Urinary bladder (tissue), 4 donors: ENCODE measurements around the gene CIRBP. TPM values are rescaled to one million over a fixed set of nuclear protein-coding genes. Genes with fewer than 3 reads are reported as not detected.
"Not testable (repeated sequence)": the region's sequence is repeated elsewhere in the genome, so short reads cannot be mapped to it uniquely, and the experiment has no call there.

ENCODE experiments used
- DNase-seq: peaks from one replicate; pipeline ENCODE4 v3.0.0-alpha.2; 2015; ENCODE audit errors: extremely low spot score
- H3K27ac ChIP-seq: one replicate; pipeline ENCODE4 v1.5.1; 2013; ENCODE audit warnings: low read depth, mild to moderate bottlenecking, moderate library complexity
- H3K36me3 ChIP-seq: one replicate; pipeline ENCODE4 v1.6.1; 2013; ENCODE audit warnings: mild to moderate bottlenecking, moderate library complexity; ENCODE audit not compliant: insufficient read depth
- H3K4me1 ChIP-seq: one replicate; pipeline ENCODE4 v1.6.1; 2013; ENCODE audit warnings: mild to moderate bottlenecking, moderate library complexity; ENCODE audit not compliant: insufficient read depth
- H3K4me3 ChIP-seq: one replicate; pipeline ENCODE4 v1.5.1; 2013; ENCODE audit warnings: low read depth, low read length
- WGBS: extraction: QIAGEN DNeasy Blood & Tissue Kit; methylation state at CpG from one replicate; pipeline ENCODE4 v1.1.7; 2013; 5-methylcytosine and 5-hydroxymethylcytosine counted together
- polyA plus RNA-seq: library from polyadenylated mRNA; stranded (reverse); fragments of 200-250 nt; gene quantifications from one replicate; pipeline ENCODE4 v1.2.3, GENCODE V29; 2013
- total RNA-seq: library from RNA; depleted of rRNA; stranded (reverse); fragments of >200 nt; gene quantifications from one replicate; pipeline ENCODE4 v1.2.3, GENCODE V29; 2014
- donor health status: healthy with polysubstance abuse.
- donor health status: healthy.

Gene CIRBP
- total and polyA plus RNA-seq, 2 donors: 267 to 536 TPM

DNA sequence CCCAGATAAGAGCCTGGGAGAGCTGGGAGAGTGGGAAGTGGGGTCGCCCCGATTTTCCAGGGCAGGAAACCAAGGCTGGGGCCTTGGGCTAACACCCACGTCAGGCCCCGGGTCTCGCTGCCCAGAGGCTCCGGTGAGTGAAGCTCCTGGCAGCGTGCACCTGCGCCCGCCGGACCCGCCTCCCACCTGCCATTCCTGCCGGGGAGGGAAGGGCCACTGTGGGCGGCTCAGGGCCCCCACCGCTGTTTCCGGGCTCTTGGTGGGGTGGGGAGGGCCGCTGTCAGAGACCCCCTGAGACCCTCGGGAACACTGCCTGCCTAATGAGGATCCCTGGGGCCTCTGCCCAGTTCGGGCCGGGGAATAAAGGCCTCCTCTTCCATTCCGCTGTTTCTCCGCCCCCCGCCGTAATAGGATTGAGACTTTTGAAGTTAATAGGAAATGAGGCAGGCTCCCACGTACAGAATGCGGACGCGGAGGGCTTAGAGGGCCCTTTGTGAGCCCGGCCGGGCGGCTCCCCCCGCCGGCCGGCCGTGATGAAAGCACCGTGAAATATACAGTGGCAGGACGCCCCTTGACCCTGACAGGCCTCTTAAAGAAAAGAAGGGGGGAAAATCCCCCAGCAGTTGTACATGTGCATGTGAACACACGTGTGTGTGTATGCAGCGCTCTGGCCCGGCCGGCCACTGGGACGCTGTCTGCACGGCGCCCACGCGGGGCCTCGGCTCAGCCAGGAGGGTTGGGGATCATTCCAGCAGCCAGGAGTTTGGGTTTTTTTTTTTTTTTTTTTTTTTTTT, 49.7 kb downstream of the CIRBP start:
- Histone ChIP-seq H3K4me1 (peaks cover 1% of the 10 kb centered on the region), H3K27ac (no peak overlapping the region), H3K36me3 (no peaks in the 10 kb centered on the region), H3K4me3 (no peak overlapping the region)
- no peak for DNase-seq
- WGBS: 29% methylated on average over 46 of the region's 46 CpGs

DNA sequence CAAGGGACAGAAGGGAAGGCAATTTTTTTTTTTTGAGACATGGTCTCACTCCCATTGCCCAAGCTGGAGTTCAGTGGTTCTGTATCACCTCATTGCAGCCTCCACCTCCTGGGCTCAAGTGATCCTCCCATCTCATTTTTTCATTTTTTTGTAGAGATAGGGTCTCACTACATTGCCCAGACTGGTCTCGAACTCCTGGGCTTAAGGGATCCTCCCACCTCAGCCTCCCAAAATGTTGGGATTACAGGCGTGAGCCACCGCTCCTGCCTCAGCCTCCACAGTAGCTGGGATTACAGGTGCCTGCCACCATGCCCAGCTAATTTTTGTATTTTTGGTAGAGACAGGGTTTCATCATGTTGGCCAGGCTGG, 51.1 kb downstream of the CIRBP start:
- not testable (repeated sequence) for DNase-seq, H3K27ac ChIP-seq, H3K36me3 ChIP-seq, H3K4me3 ChIP-seq, H3K4me1 ChIP-seq
- 92% methylated on average over 3 of the region's 3 CpGs for WGBS

DNA sequence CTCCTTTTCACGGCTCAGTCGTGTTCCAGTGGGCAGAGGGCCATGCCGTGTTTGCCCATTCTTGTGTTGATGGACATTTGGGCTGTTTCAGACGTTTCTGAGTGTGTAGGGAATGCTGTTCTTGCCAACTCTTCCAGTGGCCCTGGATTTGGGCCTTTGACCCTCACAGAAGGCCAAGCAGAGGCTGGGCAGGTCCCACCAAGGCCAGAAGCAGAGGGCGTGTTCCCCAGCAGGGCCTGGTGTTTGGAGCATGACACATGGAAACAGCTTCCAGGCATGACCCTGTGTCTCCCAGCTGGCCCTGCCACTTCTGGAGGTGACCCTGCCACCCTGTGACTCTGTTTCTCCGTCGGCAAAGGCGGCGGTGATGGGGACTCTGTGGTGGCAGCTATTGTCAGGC, 52.4 kb downstream of the CIRBP start:
- no peak overlapping the region for H3K27ac ChIP-seq
- no peak overlapping the region for H3K4me3 ChIP-seq
- no peak for DNase-seq
- 84% methylated on average over 9 of the region's 9 CpGs for WGBS
- H3K36me3 ChIP-seq: no peaks in the 10 kb centered on the region
- H3K4me1 ChIP-seq: no peaks in the 10 kb centered on the region

- Histone ChIP-seq H3K27ac (no peak overlapping the region), H3K36me3 (no peaks in the 10 kb centered on the region), H3K4me3 (no peak overlapping the region), H3K4me1 (no peaks in the 10 kb centered on the region)
- WGBS: 90% methylated on average over 16 of the region's 16 CpGs
- DNase-seq: no peak
Observed at GRCh38 chr19:1322198-1322981, 53.3 kb downstream of the CIRBP start.

DNA sequence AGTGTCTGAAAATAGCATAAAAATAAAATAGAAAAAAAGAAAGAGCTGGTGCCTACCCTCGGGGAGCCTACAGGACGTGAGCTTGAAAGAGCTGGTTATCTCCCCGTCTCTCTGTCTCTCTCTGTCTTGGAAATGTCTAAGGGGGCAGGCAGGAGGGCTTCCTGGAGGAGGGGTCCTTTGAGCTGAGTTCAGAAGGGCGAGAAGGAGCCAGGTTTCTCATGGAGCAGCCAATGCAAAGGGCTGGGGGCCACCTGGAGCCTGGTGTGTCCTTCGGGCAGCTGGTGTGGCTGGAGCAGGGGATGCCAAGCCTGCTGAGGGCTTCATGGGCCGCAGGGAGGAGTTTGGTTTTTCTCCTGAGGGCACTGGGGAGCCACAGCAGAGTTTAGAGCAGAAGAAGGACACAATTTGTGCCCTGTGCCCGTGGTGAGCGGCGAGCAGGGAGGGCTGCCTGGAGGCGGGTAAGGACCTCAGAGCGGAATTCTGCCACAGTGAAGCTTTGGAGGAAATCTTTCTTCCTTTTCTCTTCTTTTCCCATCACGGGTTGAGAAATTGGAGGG, 55.2 kb downstream of the CIRBP start:
- H3K4me1 ChIP-seq: no peaks in the 10 kb centered on the region
- peak overlapping the region; percentile 17 for H3K4me3 ChIP-seq
- H3K27ac ChIP-seq: no peak overlapping the region
- DNase-seq: no peak
- WGBS: 84% methylated on average over 12 of the region's 12 CpGs
- no peaks in the 10 kb centered on the region for H3K36me3 ChIP-seq

Other genes with a start within 250 kb of the CIRBP start
- gene TMEM259, start 248.2 kb upstream of the CIRBP start, total RNA-seq: 34.5 TPM
- 159 TPM for gene TMEM259, start 248.2 kb upstream of the CIRBP start, polyA plus RNA-seq
- not detected for gene RNU6-2, start 247.8 kb upstream of the CIRBP start, total RNA-seq
- gene RNU6-2, start 247.8 kb upstream of the CIRBP start, polyA plus RNA-seq: not detected
- gene CNN2, start 242.7 kb upstream of the CIRBP start, total RNA-seq: 73.3 TPM
- 97.1 TPM for gene CNN2, start 242.7 kb upstream of the CIRBP start, polyA plus RNA-seq
- gene ABCA7, start 229.2 kb upstream of the CIRBP start, total RNA-seq: 1.9 TPM
- gene ABCA7, start 229.2 kb upstream of the CIRBP start, polyA plus RNA-seq: 5.9 TPM
- 5.7 TPM for gene ARHGAP45, start 202.2 kb upstream of the CIRBP start, total RNA-seq
- gene ARHGAP45, start 202.2 kb upstream of the CIRBP start, polyA plus RNA-seq: 12.0 TPM
- 35.2 TPM for gene POLR2E, start 174.0 kb upstream of the CIRBP start, total RNA-seq
- 255 TPM for gene POLR2E, start 174.0 kb upstream of the CIRBP start, polyA plus RNA-seq
- 71.3 TPM for gene GPX4, start 165.3 kb upstream of the CIRBP start, total RNA-seq
- gene GPX4, start 165.3 kb upstream of the CIRBP start, polyA plus RNA-seq: 452 TPM
- gene SBNO2, start 95.1 kb upstream of the CIRBP start, total RNA-seq: 7.6 TPM
- gene SBNO2, start 95.1 kb upstream of the CIRBP start, polyA plus RNA-seq: 44.8 TPM
- gene STK11, start 63.6 kb upstream of the CIRBP start, total RNA-seq: 31.7 TPM
- 56.5 TPM for gene STK11, start 63.6 kb upstream of the CIRBP start, polyA plus RNA-seq
- 0.53 TPM for gene CBARP, start 31.3 kb upstream of the CIRBP start, total RNA-seq
- 0.43 TPM for gene CBARP, start 31.3 kb upstream of the CIRBP start, polyA plus RNA-seq
- gene ATP5F1D, start 27.6 kb upstream of the CIRBP start, total RNA-seq: 9.5 TPM
- gene ATP5F1D, start 27.6 kb upstream of the CIRBP start, polyA plus RNA-seq: 236 TPM
- 12.2 TPM for gene MIDN, start 20.7 kb upstream of the CIRBP start, total RNA-seq
- gene MIDN, start 20.7 kb upstream of the CIRBP start, polyA plus RNA-seq: 64.3 TPM
- gene FAM174C, start 6.2 kb downstream of the CIRBP start, total RNA-seq: 4.9 TPM
- gene FAM174C, start 6.2 kb downstream of the CIRBP start, polyA plus RNA-seq: 55.9 TPM
- 0.32 TPM for gene EFNA2, start 16.5 kb downstream of the CIRBP start, total RNA-seq
- 0.09 TPM for gene EFNA2, start 16.5 kb downstream of the CIRBP start, polyA plus RNA-seq
- gene NDUFS7, start 114.6 kb downstream of the CIRBP start, total RNA-seq: 26.4 TPM
- gene NDUFS7, start 114.6 kb downstream of the CIRBP start, polyA plus RNA-seq: 173 TPM
- gene GAMT, start 132.2 kb downstream of the CIRBP start, total RNA-seq: 10.3 TPM
- 18.5 TPM for gene GAMT, start 132.2 kb downstream of the CIRBP start, polyA plus RNA-seq
- gene DAZAP1, start 138.3 kb downstream of the CIRBP start, total RNA-seq: 37.0 TPM
- gene DAZAP1, start 138.3 kb downstream of the CIRBP start, polyA plus RNA-seq: 71.5 TPM
- 507 TPM for gene RPS15, start 169.1 kb downstream of the CIRBP start, total RNA-seq
- gene RPS15, start 169.1 kb downstream of the CIRBP start, polyA plus RNA-seq: 3,233 TPM
- gene APC2, start 180.8 kb downstream of the CIRBP start, total RNA-seq: 1.2 TPM
- 0.66 TPM for gene APC2, start 180.8 kb downstream of the CIRBP start, polyA plus RNA-seq
- gene C19orf25, start 209.9 kb downstream of the CIRBP start, total RNA-seq: 15.0 TPM
- gene C19orf25, start 209.9 kb downstream of the CIRBP start, polyA plus RNA-seq: 40.5 TPM
- 1.6 TPM for gene PCSK4, start 221.0 kb downstream of the CIRBP start, total RNA-seq
- 2.7 TPM for gene PCSK4, start 221.0 kb downstream of the CIRBP start, polyA plus RNA-seq
- 4.9 TPM for gene REEP6, start 221.8 kb downstream of the CIRBP start, total RNA-seq
- 11.3 TPM for gene REEP6, start 221.8 kb downstream of the CIRBP start, polyA plus RNA-seq
- gene ADAMTSL5, start 243.7 kb downstream of the CIRBP start, total RNA-seq: 4.1 TPM
- 9.4 TPM for gene ADAMTSL5, start 243.7 kb downstream of the CIRBP start, polyA plus RNA-seq